Adrenal gland (tissue), 12 donors: ENCODE results near the gene MIGA2. TPM values are rescaled to one million over a fixed set of nuclear protein-coding genes. Genes with fewer than 3 reads are reported as not detected.
A peak's percentile ranks its signal among the peaks of the same experiment; 100 is the strongest.

Source experiments
- DNase-seq, 7 donors: peaks; one replicate each; pipeline ENCODE4 v3.0.0-alpha.2; 2019 to 2020
- H3K27ac ChIP-seq, 5 donors: fragments of 200-600 bp; sonication (generic) in 4 of 5; 1 replicate in 3 of 5; 2 replicates in 2 of 5; pipeline versions ENCODE4 v1.5.1 to v1.8.0; 2016 to 2020; ENCODE audit warnings: mild to moderate bottlenecking in 1 of 5
- H3K27me3 ChIP-seq: fragments of 200-600 bp; 2 replicates; pipeline ENCODE4 v1.8.0; 2021
- H3K36me3 ChIP-seq, 2 donors: fragments of 200-600 bp; replicated peaks in 1 of 2; 1 replicate in 1 of 2; 2 replicates in 1 of 2; pipeline versions ENCODE4 v1.5.1 to v1.8.0; 2018 to 2022
- H3K4me1 ChIP-seq, 2 donors: fragments of 200-600 bp; replicated peaks in 1 of 2; 1 replicate in 1 of 2; 2 replicates in 1 of 2; pipeline versions ENCODE4 v1.5.1 to v1.8.0; 2018 to 2021
- H3K4me3 ChIP-seq, 4 donors: fragments of 200-600 bp; sonication (generic) in 3 of 4; one replicate each; pipeline ENCODE4 v1.5.1; 2016 to 2018
- H3K9me3 ChIP-seq, 3 donors: fragments of 200-600 bp; sonication (generic) in 1 of 3; replicated peaks in 1 of 3; 1 replicate in 2 of 3; 2 replicates in 1 of 3; pipeline versions ENCODE4 v1.5.1 to v1.8.0; 2016 to 2021
- POLR2A ChIP-seq, 2 donors: fragments of 450-650 bp; IDR thresholded peaks; one replicate each; pipeline ENCODE4 v1.6.1; 2017; ENCODE audit warnings: antibody characterized with exemption in 2 of 2, mild to moderate bottlenecking in 2 of 2, moderate library complexity in 1 of 2
- WGBS, 4 donors: extraction: QIAGEN DNeasy Blood & Tissue Kit in 2 of 4; methylation state at CpG; one replicate each; pipeline versions ENCODE4 v1.1.5 to v1.1.7; 2013 to 2017; 5-methylcytosine and 5-hydroxymethylcytosine counted together
- intact Hi-C, 2 donors: fragments of 100-400 bp; cut with DNase I; formaldehyde crosslinking; loops; one replicate each; pipeline versions ENCODE4 v1.14.1 to v1.15.0; 2022 to 2023
- polyA plus RNA-seq, 3 donors: library from polyadenylated mRNA; stranded (reverse); fragments of 200-250 nt in 2 of 3; fragments of 350-450 nt in 1 of 3; fragmentation: Illumina TruSeq in 1 of 3; extraction: RNeasy Lipid Tissue Mini Kit (QIAGEN cat#74804) in 1 of 3; gene quantifications; one replicate each; pipeline ENCODE4 v1.2.3, GENCODE V29; 2013 to 2014
- total RNA-seq, 9 donors: library from RNA; depleted of rRNA in 4 of 9; stranded (reverse); fragments of >200 nt in 4 of 9; fragments of 120-200 nt in 1 of 9; fragmentation: NEBNext Ultra II Directional in 1 of 9; extraction: Animal tissue kit (Norgen Biotek cat#: 25700) in 1 of 9; gene quantifications; one replicate each; pipeline versions ENCODE4 v1.1.0 to v1.2.4, GENCODE V29; 2013 to 2023
- TF ChIP-seq, protein P1 (sequence below), 6 experiments: fragments of 450-650 bp in 4 of 6; fragments of 200-600 bp in 2 of 6; sonication (generic) in 1 of 6; IDR thresholded peaks; 1 replicate in 5 of 6; 2 replicates in 1 of 6; pipeline versions ENCODE4 v1.5.1 to v1.8.0; 2016 to 2021; ENCODE audit warnings: antibody characterized with exemption in 6 of 6, mild to moderate bottlenecking in 2 of 6, moderate library complexity in 1 of 6
- donor health status: healthy with polysubstance abuse.
- donor health status: Bipolar disorder and iron deficiency.
- donor health status: DM: yes; HTN: yes; CAD: no.
- donor health status: DM: no; HTN: no; CAD: no.
- donor health status: DM: no; HTN: no; CAD: no.
- donor health status: DM: yes; HTN: yes; CAD: no.

The MIGA2 gene
- total and polyA plus RNA-seq, 12 donors, result 8.9 to 74.6 (median 43.7) TPM

DNA sequence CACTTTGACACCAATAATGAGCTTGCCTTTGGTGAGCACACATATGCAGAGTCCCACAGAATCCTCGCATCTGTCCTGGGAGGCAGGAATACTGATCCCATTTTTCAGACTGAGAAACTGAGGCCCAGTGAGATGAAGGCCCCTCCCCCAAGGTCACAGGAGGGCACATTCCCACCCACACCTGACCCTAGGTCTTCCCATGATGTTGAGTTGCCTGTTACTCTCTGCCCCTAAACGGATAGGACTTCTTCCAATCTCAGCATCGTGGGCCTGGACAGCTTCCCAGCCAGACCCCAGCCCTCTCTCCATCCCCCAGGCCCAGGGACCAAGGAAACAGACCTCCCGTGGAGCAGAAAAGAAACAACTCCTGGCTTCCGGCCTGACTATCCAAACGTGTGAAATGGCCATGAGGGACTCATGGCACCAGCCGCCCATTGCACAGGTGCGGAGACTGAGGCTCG, 9.2 kb upstream of the MIGA2 start:
- H3K4me1 ChIP-seq, result peaks cover 20 to 41% of the 10 kb centered on the region in 2 donors
- H3K27ac ChIP-seq, result peak overlapping the region in 3 of 5 donors; percentile 42 to 87 (median 63)
- peak overlapping the region; percentile 4 to 91 (median 42) for H3K4me3 ChIP-seq
- no peaks in the 10 kb centered on the region for H3K9me3 ChIP-seq
- DNase-seq, result no peak
- H3K27me3 ChIP-seq, result no peaks in the 10 kb centered on the region
- intact Hi-C loops, result no loop called here
- WGBS, 4 donors, result 18 to 40% (median 26%) methylated on average over 3 to 9 of the region's 9 CpGs
- no peak for TF ChIP-seq POLR2A (IDR thresholded peaks at IDR 0.05)
- H3K36me3 ChIP-seq, result no peaks in the 10 kb centered on the region

DNA sequence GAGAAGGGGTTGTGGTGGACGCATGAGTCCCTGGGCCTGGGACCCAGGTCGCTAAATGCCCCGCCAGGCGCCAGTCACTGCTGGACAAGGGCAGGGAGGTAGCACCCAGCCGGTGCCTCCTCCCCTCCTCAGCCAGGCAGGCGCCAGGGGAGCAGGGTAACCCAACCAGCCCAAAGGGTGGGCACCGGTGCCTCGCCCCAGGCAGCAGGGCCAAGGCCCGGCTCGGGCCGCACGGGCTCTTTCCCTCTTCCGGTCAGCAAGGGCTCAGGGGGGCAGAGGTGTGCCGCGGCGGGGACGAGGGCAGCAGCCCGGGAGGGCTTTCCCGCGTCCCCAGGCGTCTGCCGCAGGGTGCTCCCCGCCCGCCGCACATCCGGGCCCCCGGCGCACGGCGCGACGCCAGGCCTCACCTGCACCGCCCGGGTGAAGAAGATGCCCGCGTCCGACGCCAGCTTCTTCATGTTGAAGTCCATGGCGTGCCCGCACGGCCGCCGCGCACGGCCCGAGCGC, 8.7 kb upstream of the MIGA2 start:
- Histone ChIP-seq H3K4me1 (peaks cover 16 to 36% of the 10 kb centered on the region in 2 donors), H3K4me3 (peak overlapping the region; percentile 4 to 91 (median 42)), H3K27ac (peak overlapping the region in 3 of 5 donors; percentile 42 to 87 (median 63)), H3K27me3 (no peaks in the 10 kb centered on the region), H3K9me3 (no peaks in the 10 kb centered on the region), H3K36me3 (no peaks in the 10 kb centered on the region)
- WGBS, 4 donors, result 0 to 2% (median 1%) methylated on average over 6 to 43 of the region's 47 CpGs; no CpG with 5 or more reads in 1 of the 4 donors
- intact Hi-C loops, result no loop called here
- DNase-seq, result peak in 4 of 7 donors; percentile 63 to 82 (median 71)
- TF ChIP-seq, protein P1, sequence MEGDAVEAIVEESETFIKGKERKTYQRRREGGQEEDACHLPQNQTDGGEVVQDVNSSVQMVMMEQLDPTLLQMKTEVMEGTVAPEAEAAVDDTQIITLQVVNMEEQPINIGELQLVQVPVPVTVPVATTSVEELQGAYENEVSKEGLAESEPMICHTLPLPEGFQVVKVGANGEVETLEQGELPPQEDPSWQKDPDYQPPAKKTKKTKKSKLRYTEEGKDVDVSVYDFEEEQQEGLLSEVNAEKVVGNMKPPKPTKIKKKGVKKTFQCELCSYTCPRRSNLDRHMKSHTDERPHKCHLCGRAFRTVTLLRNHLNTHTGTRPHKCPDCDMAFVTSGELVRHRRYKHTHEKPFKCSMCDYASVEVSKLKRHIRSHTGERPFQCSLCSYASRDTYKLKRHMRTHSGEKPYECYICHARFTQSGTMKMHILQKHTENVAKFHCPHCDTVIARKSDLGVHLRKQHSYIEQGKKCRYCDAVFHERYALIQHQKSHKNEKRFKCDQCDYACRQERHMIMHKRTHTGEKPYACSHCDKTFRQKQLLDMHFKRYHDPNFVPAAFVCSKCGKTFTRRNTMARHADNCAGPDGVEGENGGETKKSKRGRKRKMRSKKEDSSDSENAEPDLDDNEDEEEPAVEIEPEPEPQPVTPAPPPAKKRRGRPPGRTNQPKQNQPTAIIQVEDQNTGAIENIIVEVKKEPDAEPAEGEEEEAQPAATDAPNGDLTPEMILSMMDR (IDR thresholded peaks at IDR 0.05), result no peak
- no peak for TF ChIP-seq POLR2A (IDR thresholded peaks at IDR 0.05)

DNA sequence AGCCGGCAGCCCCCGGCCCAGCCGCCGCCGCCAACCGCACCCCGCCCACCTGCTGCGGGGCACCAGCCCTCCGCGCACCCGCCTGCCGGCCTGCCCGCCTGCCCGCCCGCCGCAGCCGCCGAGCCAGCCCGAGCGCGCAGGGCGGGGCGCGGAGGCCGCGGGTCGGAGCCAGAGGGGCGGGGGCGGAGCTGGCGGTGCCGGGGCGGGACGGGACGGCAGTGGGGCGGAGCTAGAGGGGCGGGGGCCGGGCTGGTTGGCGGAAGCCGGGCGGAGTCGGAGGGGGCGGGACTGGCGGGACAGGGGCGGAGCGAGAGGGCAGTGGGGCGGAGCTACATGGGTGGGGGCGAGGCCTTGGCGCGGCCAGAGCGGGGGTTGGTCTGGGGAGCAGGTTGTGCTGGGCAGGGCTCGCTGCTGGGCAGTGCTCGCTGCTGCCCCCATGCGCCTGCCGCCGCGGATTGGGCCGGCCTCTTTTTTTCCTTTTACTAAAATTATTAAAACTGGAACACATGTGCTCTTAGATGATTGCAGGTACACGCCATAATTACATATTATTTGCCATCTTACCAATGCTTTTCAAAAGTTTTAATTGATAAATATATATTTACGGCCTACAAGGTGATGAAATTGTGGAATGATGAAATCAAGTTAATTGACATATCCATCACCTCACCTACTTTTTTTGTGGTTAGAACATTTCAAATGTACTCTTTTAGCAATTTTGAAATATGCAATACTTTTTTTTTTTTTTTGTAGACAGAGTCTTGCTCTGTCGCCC, 8.0 kb upstream of the MIGA2 start, which contains the start of gene SH3GLB2:
SH3GLB2 (minus strand) TSS at position 140 of the 775 bp plus-strand sequence. CDS start 177 bp downstream, outside the sequence.
- 2 to 5% (median 3%) methylated on average over 9 to 59 of the region's 60 CpGs for WGBS, 4 donors
- no peaks in the 10 kb centered on the region for H3K36me3 ChIP-seq
- intact Hi-C loops, result no loop called here
- H3K27me3 ChIP-seq, result no peaks in the 10 kb centered on the region
- H3K4me1 ChIP-seq, result peaks cover 16 to 29% of the 10 kb centered on the region in 2 donors
- H3K4me3 ChIP-seq, result peak within 1 kb of the TSS; percentile 4 to 91 (median 42)
- DNase-seq, result peak; percentile 94 to 99 (median 96)
- H3K9me3 ChIP-seq, result no peaks in the 10 kb centered on the region
- H3K27ac ChIP-seq, result peak within 1 kb of the TSS in 3 of 5 donors; percentile 42 to 87 (median 63)
- peak in 1 of 2 donors; percentile 48 for TF ChIP-seq POLR2A (IDR thresholded peaks at IDR 0.05)
- TF ChIP-seq, protein P1 (IDR thresholded peaks at IDR 0.05), result peak; percentile 58 to 91 (median 75)

DNA sequence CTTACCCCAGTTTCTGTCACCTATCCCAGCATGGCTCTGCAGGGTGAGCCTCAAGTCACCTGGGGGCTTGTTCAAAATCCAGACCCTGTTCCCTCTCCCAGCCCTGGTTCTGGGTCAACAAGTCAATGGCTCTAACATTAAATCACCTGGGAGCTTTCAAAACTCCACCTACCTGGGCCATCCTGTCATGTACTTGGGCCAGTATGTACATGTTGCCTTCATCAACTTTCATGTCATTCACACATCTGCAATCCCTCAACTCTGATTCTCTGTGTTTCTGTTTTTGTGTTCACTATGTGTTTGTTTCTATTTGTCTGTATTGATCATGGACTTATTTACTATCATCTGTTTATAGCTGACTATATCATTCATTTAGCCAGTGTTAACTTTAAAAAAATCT, 6.2 kb upstream of the MIGA2 start:
- no peak for TF ChIP-seq POLR2A (IDR thresholded peaks at IDR 0.05)
- TF ChIP-seq, protein P1 (IDR thresholded peaks at IDR 0.05), result no peak
- Histone ChIP-seq H3K27ac (no peak overlapping the region), H3K36me3 (no peaks in the 10 kb centered on the region), H3K4me3 (no peak overlapping the region), H3K27me3 (no peaks in the 10 kb centered on the region), H3K9me3 (no peaks in the 10 kb centered on the region), H3K4me1 (peaks cover 11 to 21% of the 10 kb centered on the region in 2 donors)
- DNase-seq, result no peak
- intact Hi-C loops, result no loop called here
